NCI-H2227 treated with DMSO at 0.1 percent for 48 hours (cell line): ENCODE data around the gene CCPG1.

Experiments used
- DNase-seq: peaks from one replicate; lab custom pipeline; 2025; lab: John Stamatoyannopoulos, UW

The CCPG1 gene

DNA sequence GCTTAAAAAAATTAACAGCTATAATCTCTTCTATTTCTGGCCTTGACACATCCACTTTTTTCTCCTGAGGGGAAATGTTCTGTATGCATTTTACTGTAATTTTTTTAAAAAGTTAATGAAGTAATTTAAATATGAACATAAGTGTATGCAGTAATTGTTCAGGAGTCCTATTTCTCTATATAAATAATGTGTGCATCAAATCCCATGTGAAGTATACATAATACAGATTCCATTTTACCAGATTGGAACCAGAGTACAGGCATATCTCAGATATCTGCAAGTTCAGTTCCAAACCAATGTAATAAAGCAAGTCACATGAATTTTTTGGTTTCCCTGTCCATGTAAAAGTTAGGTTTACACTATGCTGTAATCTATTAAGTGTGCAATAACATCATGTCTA, 26.6 kb downstream of the CCPG1 start:
- no peak for DNase-seq

DNA sequence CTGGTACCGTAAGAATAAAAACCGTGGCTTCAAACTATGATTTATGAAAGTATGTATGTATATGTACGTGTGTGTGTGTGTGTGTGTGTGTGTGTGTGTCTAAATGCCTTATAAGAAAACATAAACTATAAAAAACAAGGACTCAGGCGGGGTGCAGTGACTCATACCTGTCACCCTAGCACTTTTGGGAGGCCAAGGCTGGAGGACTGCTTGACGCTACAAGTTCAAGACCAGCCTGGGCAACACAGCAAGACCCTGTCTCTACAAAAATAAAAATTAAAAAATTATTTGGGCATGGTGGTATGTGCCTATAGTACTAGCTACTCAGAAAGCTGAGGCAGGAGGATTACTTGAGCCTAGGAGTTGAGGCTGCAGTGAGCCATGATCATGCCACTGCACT, 29.1 kb downstream of the CCPG1 start:
- DNase-seq, result no peak

DNA sequence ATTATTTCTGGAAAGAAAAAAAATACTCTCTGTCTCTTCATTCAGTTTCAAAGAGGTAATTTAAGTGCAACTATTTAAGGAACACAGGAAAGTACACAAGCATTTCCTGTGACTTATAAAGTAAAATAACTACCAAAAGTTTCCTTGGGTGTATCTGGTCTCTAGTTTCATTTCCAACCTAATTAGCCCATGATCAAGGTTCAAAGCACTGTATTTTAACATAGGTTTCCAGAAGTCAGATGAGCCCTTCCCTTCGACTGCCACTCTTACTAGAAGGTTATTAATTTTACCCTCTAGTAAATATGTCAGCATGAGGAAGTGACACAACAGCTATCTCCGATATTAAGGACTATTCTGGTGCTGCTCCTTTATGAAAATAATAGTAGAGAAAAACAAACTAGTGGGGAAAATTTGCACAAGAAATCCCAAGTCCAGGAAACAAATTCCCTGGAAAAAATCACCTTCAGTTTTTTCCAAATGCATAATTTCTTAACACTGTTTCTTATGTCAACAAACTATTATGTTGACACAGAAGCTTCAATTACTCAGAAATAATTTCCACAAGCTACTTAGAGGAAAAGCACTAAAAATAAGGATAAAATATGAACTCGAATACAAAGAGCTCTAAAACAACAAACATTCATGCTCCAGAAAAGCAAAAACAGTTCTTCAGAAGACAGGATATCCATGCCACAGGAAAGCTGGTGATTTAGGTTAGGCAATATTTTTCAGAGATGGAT, 35.3 kb downstream of the CCPG1 start:
- DNase-seq, result no peak

DNA sequence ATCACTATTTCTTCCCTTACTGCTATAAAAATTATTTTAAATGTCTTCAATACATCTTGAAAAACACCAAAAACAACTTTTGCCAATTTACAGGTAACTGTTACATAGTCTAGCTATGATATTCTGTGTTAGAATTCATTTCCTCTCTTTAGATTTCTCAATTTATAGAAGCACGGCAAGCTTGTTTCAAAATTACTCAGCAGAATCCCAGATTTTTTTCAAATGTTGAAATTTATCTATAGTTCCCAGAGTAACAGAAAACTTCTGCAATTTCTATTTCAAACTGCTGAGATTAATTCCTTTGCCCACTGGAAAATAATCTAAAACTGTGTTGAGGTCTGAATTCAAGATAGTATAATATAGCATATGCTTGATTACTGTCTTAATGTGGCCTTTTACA, 41.2 kb downstream of the CCPG1 start:
- no peak for DNase-seq

DNA sequence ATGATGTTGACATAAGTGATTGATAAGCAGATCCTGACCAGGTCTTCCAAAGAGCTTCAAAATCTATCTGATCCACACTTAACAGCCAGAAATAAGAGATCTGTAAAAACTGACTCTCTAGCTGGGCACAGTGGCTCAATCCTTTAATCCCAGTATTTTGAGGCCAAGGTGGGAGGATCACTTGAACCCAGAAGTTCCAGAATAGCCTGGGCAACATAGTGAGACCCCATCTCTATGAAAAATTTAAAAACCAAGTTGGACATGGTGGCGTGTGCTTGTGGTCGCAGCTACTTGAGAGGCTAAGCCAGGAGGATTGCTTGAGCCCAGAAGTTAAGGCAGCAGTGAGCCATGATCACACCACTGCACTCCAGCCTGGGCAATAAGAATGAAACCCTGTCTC, 45.5 kb downstream of the CCPG1 start:
- DNase-seq, result no peak

DNA sequence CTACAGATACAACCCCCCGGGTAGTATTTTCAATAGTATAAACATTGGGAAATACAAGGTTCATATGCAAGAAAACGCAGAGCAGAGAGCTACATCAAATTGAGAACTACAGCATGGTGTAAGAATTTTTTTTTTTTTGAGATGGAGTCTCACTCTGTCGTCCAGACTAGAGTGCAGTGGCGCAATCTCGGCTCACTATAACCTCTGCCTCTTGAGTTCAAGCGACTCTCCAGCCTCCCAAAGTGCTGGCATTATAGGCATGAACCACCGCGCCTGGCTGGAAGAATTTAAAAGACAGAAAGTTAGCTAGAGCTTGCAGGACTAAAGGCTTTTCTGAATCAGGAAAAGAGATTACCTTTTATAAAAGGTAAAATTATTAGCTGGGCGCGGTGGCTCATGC, 47.1 kb downstream of the CCPG1 start:
- no peak for DNase-seq

DNA sequence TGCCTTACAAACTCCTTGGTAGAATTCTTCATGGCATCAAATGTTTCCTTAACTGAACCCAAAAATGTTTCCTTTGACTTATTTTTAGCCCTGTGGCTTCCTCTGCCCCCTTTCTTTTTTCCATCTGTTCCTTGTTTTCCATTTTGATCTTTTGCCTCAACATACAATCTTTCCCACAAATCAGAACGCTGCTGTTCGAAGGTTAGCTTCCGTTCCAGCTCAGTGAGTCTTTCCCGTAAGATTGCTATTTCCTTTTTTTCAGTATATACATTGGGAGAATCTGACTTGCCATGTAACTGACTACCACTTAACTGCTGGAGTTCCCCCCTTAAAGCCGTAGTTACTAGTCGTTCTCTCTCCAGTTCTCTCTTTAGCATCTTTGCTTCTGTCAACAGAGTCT, 47.9 kb downstream of the CCPG1 start:
- no peak for DNase-seq

DNA sequence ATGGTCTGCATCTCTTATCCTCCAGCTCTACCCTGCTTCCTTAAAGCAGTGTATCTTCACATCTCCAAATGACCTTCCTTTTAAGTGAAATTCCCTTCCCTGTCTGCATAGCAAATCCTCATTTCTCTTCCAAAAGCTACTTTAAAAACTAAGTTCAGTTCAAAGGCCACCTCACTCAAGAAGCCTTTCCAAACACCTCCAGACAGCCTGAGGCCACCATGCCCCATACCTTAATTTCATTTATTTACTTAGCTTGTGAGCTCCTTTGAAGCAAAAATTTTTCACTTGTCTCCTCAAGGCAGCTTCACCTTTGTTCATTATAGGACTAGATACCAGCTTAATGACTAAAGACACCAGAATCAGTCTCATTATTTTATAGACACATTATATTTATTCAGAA, 49.7 kb downstream of the CCPG1 start:
- no peak for DNase-seq

DNA sequence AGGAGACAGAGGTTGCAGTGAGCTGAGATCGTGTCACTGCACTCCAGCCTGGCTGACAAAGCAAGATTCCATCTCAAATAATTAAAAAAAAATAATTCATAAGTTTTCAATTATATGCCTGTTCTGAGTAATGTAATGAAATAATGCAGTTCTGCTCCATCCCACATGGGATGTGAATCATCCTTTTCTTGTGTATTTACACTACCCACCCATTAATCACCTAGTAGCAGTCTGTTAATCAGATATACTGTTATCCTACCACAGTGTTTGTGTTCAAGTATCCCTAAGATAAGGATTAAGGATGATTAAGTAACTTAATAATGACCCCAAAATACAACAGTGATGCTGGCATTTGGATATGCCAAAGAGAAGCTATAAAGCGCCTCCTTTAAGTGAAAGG, 50.4 kb downstream of the CCPG1 start:
- no peak for DNase-seq

DNA sequence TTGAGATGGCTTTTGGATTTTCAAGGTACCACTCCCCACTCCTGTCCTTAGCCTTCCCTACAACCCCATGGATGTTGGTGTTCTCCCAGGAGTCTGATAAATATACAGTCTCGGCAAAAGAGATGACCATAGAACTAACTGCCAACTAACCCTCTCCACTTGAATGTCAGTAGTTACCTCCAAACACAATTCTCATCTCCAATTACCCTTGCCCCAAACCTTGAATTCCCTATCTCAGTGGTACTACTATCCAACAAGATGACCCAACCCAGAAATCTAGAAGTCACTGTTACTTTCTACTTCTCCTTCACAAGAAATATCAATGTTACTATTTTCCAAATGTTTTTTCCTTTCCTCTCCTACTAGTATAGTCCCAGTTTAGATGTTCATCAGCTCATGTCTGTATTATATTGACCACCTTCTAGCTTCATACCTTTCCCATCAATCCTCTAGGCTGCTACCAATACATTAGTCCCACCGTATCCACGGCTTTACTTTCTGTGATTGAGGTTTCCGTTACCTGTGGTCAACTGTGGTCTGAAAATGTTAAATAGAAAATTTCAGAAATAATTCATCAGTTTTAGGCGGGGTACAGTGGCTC, 51.1 kb downstream of the CCPG1 start:
- no peak for DNase-seq

DNA sequence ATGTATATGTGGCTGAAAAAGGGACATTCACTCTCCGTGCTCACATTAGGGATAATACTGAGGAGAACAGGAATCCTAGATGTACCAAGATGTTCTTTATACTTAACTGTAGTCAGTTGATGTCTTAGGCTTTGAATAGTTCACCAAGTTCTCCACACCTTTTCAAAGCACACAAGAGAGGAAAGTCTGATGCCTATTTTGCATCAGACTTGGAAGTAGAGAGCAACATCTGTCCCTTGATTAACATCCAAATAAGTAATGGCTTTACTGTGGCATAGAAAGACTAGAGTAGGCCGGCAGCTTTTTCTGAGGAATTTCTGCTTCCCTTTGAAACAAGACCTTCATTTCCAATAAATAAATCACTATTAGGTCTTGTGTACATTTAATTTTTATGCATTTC, 55.1 kb downstream of the CCPG1 start:
- no peak for DNase-seq

DNA sequence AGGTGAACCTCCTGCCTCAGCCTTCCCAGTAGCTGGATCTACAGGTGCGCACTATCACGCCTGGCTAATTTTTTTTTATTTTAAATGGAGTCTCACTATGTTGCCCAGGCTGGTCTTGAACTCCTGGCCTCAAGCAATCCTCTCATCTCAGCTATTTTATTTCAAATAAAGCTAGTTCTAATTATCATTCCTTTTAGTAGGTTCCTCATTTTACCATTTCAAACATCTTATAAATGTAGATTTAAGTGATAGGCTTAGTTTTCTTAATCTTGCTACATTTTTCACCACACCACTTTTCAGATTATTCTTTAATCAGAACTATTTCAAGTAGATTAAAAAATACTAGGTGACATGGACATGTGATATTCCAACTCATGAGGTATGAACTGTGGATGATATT, 58.9 kb downstream of the CCPG1 start:
- DNase-seq, result no peak

DNA sequence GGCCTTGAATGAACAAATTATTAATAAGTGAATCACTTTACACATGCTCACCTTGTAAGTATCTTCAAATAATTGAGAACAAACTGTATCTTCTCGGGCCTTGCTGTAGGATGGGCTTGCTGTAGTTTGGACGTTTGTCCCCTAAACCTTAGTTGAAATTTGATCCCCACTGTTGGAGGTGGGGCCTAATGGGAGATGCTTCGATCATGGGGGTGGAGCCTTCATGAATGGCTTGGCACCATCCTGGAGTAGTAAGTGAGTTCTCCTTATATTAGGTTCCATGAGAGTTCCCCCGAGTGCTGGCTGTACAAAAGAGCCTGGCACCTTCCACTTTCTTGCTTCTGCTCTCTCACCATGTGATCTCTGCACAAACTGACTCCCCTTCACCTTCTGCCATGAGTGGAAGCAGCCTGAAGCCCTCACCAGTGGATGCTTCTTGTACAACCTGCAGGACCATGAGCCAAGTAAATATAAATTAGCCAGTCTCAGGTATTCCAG, 59.8 kb downstream of the CCPG1 start:
- DNase-seq, result no peak

DNA sequence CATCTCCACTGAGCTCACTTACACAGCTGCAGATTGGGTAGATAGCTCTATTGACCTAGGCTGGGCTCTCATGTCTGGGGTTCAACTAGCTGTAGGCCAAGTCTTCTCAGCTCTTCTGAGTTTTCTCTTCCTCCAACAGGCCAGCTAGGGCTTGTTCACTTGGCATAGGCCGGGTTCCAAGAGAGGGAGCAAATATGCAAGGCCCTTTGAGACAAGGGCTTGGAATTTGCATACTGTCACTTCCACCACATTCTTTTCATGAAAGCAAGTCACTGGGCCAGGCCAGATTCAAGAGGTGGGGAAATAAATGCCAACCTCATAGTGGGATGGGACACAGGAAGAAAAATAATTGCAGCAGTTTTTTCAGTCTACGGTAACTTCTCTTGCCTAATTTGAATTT, 64.0 kb downstream of the CCPG1 start:
- no peak for DNase-seq

DNA sequence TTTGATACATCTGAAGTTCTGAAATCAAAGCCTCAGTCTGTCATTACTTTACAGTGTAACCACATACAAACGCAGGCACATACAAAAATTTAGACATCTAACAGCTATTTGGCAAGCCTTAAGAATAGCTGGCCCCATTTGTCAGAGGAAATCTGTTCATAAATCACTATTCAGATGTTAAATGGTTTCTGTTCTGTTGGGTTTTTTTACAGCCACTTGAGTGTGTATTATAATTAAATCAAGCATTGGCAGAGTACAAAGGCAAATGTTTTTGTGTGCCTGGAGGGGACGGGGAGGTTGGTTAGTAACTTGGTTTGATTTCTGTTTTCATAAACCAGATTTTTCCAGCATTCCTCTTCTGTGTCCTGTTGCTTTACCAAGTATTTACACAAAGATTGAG, 65.0 kb downstream of the CCPG1 start:
- peak; percentile 37 for DNase-seq

DNA sequence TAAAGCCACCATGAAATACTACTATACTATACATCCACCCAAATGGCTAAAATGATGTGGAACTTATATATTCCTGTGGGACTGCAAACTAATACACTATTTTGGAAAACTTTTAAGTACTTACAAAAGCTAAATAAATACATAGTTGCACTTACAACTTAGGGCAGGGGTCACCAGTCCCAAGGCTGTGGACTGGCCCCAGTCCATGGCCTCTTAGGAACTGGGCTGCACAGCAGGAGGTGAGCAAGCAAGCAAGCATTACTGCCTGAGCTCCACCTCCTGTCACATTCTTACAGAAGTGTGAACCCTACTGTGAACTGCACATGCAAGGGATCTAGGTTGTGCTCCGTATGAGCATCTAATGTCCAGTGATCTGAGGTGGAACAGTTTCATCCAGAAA, 71.0 kb downstream of the CCPG1 start:
- DNase-seq, result no peak

DNA sequence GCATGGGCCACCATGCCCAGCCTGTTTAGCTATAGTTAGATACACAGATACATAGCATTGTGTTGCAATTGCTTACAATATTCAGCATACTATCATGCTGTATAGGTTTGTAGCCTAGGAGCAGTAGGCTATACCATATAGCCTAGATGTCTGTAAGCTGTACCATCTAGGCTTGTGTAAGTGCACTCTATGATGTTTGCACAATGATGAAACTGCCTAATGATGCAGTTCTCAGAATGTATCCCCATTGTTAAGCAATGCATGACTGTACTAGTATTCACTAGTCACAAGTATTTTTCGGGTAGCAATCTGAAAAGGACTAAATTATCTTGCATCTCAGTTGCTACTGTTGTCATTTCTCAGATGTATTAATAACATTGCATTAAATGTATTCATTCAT, 73.2 kb downstream of the CCPG1 start:
- no peak for DNase-seq

DNA sequence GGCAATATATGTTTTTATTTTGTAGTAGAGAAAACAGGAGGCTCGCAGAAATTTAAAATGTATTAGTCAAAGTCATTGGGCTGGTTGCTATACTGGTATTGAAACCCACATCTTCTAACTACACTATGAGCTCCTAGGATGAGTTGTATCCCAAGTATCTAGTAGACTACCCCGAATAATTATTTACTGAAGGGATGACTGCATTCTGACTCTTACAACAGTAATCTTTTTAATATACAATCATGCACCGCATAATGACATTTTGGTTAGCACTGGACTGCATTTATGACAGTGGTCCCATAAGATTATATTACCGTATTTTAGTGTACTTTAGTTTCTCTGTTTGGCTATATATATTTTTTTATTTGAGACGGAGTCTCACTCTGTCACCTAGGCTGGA, 73.8 kb downstream of the CCPG1 start:
- DNase-seq, result no peak

DNA sequence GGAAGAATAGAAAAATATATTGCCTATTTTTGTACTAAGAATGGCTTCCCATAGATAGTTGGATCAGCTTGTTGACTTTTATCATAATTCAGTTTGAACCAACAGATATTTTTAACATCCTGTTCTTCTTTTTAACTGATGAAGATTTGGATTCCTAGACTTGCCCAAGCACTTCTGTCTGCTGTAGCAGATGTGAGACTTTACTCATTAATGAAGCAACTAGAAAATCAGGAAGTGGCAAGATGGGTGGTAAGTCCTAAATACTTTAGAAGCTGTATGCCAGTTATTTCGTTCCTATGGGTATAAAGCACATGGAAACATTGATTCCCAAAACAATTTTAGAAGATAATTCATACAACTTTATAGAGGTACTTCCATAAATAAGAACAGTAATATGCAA, 80.8 kb downstream of the CCPG1 start:
- no peak for DNase-seq

DNA sequence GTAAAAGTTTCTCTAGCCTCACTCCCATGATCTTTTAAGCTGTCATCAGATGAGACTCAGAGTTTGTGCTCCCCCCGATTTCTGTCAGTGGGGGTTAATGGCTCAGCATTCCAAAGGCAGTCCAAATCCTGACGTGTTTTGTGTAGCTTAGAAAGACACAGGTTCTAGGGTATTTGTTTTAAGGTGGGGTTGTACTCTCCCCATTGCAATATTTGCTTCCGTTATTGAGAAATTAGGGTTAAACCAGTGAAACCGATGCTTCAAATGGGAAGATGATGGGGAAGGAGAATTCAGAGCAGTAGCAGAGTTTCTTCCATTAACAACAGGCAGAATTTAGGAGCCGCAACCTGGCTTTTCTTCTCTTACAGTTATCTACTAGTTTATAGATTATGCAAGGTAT, 85.7 kb downstream of the CCPG1 start:
- DNase-seq, result no peak

DNA sequence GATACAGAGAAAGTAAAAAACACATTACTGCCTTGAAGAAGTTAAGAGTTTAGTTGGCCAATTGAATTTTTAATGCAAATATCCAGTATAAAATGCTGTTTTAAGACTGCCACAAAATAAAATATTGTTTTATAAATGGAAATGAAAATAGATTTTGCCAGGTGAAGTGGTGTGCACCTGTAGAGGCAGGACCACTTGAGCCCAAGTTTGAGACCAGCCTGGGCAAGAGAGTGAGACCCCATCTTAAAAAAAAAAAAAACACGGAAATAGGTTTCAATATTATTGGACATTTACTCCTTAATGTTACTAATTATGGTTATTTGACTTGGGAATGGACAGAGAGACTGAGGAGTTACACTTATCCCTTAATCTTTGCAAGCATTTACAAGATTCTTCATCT, 87.2 kb downstream of the CCPG1 start:
- no peak for DNase-seq

DNA sequence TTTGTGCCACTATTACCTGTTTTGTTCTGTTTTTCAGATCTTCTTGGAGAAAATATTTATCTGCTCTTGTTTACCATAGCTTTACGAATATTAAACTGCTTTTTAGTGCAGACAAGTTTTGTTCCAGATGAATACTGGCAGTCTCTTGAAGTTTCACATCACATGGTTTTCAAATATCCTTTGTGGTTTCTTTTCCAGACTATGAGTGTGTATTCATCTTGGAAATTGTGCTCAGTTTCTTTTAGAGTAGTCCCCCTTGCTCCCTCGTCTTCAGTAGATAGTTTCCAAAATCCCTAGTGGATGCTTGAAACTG, 88.0 kb downstream of the CCPG1 start:
- DNase-seq, result no peak

DNA sequence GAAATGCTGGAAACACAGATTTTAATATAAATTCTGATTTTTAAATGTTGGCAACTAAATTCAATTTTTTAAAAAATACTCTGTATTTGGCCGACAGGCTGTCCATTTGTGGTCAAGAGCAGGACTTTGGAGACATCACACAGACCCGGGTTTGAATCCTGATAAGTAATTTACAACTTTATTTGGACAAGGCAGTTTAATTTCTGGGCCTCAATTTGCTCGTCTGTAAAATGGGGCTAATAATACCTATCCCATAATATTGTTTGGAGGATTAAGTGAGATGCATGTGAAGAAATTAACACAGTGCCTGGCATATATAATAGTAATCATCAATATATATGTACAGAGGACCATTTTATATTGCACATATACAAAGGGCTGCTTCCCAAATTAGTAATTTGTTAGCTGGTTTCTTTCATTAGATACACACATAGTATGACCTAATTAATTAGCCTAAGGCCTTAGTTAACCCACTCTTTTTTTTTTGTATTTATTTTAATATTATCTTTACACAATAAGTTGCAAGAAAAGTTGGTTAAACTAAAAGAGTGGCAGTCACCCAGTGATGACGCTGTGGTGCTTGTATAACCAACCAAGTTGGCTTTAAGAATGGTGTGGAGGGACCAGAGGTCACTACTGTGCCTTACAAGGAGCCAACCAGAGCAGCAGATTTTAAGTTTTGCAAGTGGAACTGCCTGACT, 88.5 kb downstream of the CCPG1 start:
- DNase-seq, result no peak
